Measurements from ENCODE around the gene ENTREP3. TPM values are rescaled to one million over a fixed set of nuclear protein-coding genes. Genes with fewer than 3 reads are reported as not detected.

The ENTREP3 gene
- total RNA-seq, 4 donors from 2014 or later, result 5.6 to 12.0 (median 7.8) TPM

DNA sequence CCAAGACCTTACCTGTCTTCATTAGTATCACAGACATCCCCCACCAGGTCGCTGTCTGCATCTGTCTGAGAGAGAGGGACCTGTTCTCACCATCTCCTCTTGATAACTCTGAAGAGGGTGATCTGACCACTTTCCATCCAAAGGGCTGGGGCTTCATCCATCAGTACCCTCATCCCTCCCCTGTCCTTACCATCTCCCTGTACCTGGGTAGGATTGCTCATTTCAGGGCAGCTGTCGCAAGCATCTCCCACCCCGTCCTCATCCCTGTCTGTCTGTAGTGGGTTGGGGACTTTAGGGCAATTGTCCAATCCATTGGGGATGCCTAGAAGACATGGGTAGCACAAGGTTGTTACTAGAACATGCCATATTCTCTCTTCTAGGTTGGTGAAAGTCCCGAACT is 55.5 kb downstream of the ENTREP3 start:
- WGBS, 2 donors, result 87 to 90% methylated on average over 4 of the region's 4 CpGs
- H3K27me3 ChIP-seq, result no peaks in the 10 kb centered on the region
- H3K27ac ChIP-seq, result no peak overlapping the region
- H3K4me1 ChIP-seq, result peaks cover 0 to 8% of the 10 kb centered on the region in 2 donors
- no peak for DNase-seq
- TF ChIP-seq, protein P1, sequence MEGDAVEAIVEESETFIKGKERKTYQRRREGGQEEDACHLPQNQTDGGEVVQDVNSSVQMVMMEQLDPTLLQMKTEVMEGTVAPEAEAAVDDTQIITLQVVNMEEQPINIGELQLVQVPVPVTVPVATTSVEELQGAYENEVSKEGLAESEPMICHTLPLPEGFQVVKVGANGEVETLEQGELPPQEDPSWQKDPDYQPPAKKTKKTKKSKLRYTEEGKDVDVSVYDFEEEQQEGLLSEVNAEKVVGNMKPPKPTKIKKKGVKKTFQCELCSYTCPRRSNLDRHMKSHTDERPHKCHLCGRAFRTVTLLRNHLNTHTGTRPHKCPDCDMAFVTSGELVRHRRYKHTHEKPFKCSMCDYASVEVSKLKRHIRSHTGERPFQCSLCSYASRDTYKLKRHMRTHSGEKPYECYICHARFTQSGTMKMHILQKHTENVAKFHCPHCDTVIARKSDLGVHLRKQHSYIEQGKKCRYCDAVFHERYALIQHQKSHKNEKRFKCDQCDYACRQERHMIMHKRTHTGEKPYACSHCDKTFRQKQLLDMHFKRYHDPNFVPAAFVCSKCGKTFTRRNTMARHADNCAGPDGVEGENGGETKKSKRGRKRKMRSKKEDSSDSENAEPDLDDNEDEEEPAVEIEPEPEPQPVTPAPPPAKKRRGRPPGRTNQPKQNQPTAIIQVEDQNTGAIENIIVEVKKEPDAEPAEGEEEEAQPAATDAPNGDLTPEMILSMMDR (IDR thresholded peaks at IDR 0.05), result no peak
- TF ChIP-seq POLR2A (IDR thresholded peaks at IDR 0.05), result no peak
- no peaks in the 10 kb centered on the region for H3K9me3 ChIP-seq
- no peaks in the 10 kb centered on the region for H3K36me3 ChIP-seq
- intact Hi-C loops (cut with DNase I), result no loop called here
- no peak overlapping the region for H3K4me3 ChIP-seq (replicated peaks in 1 of 3)

DNA sequence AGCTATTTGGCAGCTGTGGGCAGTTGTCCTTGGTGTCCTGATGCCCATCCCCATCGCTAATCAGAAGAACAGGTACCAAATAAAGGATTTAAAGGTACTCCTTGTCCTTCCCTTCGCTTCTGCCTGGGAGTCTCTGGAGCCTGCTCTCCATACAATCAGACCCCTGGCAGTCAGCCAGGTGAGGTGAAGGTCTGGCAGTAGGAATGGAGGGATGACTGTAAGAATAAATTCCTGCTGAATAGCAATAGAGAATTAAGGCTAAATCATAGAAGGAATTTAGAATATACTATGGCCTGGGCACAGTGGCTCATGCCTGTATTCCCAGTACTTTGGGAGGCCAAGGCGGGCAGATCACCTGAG is 56.8 kb downstream of the ENTREP3 start:
- no peak for TF ChIP-seq POLR2A (IDR thresholded peaks at IDR 0.05)
- TF ChIP-seq, protein P1 (IDR thresholded peaks at IDR 0.05), result no peak
- Histone ChIP-seq H3K9me3 (no peaks in the 10 kb centered on the region), H3K4me3 (replicated peaks in 1 of 3) (no peak overlapping the region), H3K27me3 (no peaks in the 10 kb centered on the region), H3K4me1 (peaks cover 9 to 19% of the 10 kb centered on the region in 2 donors), H3K27ac (no peak overlapping the region), H3K36me3 (no peaks in the 10 kb centered on the region)
- 94 to 100% methylated on average over 3 of the region's 3 CpGs for WGBS, 2 donors
- DNase-seq, result no peak
- intact Hi-C loops (cut with DNase I), result no loop called here

- H3K36me3 ChIP-seq, result no peaks in the 10 kb centered on the region
- 91 to 95% methylated on average over 15 of the region's 15 CpGs for WGBS, 2 donors
- no peak for TF ChIP-seq POLR2A (IDR thresholded peaks at IDR 0.05)
- TF ChIP-seq, protein P1 (IDR thresholded peaks at IDR 0.05), result no peak
These were observed 57.3 kb downstream of the ENTREP3 start for GRCh38 chr1:155197901-155198546.

More at GRCh38 chr1:155197901-155198546, 57.3 kb downstream of the ENTREP3 start:
- intact Hi-C loops (cut with DNase I), result no loop called here
- no peaks in the 10 kb centered on the region for H3K27me3 ChIP-seq
- DNase-seq, result no peak
- H3K27ac ChIP-seq, result no peak overlapping the region
- no peak overlapping the region for H3K4me3 ChIP-seq (replicated peaks in 1 of 3)
- no peaks in the 10 kb centered on the region for H3K9me3 ChIP-seq
- peaks cover 9 to 22% of the 10 kb centered on the region in 2 donors for H3K4me1 ChIP-seq

Other genes starting within 250 kb of the ENTREP3 start
- gene DCST2, start 221.7 kb downstream of the ENTREP3 start, total RNA-seq, result 1 to 10 TPM in 1 of 4 donors, under 1 TPM in 2, not detected in 1; 0.33 to 4.2 (median 0.50) TPM
- gene DCST1, start 221.7 kb downstream of the ENTREP3 start, total RNA-seq, result under 1 TPM in 1 of 4 donors, not detected in 3; 0.24 TPM
- gene ADAM15, start 204.2 kb downstream of the ENTREP3 start, total RNA-seq, result 10 to 100 TPM; 51.3 to 75.5 (median 65.6) TPM
- gene EFNA4, start 191.7 kb downstream of the ENTREP3 start, total RNA-seq, result 10 to 100 TPM in 2 of 4 donors, 1 to 10 TPM in 2; 7.5 to 13.1 (median 9.9) TPM
- gene EFNA3, start 176.6 kb downstream of the ENTREP3 start, total RNA-seq, result 1 to 10 TPM; 1.2 to 2.9 (median 2.0) TPM
- 100 to 1,000 TPM in 1 of 4 donors, 10 to 100 TPM in 3; 56.1 to 129 (median 83.1) TPM for gene EFNA1, start 127.6 kb downstream of the ENTREP3 start, total RNA-seq
- 10 to 100 TPM; 30.9 to 42.2 (median 32.7) TPM for gene SLC50A1, start 119.6 kb downstream of the ENTREP3 start, total RNA-seq
- gene DPM3, start 115.0 kb downstream of the ENTREP3 start, total RNA-seq, result 100 to 1,000 TPM in 2 of 4 donors, 10 to 100 TPM in 2; 43.3 to 154 (median 94.8) TPM
- gene KRTCAP2, start 82.2 kb downstream of the ENTREP3 start, total RNA-seq, result 100 to 1,000 TPM in 3 of 4 donors, 10 to 100 TPM in 1; 79.8 to 263 (median 162) TPM
- gene TRIM46, start 81.6 kb downstream of the ENTREP3 start, total RNA-seq, result under 1 TPM in 1 of 4 donors, not detected in 3; 0.45 TPM
- 10 to 100 TPM in 3 of 4 donors, 1 to 10 TPM in 1; 8.5 to 25.7 (median 18.2) TPM for gene THBS3, start 47.6 kb downstream of the ENTREP3 start, total RNA-seq
- 10 to 100 TPM; 37.9 to 75.5 (median 52.1) TPM for gene MTX1, start 46.8 kb downstream of the ENTREP3 start, total RNA-seq
- 10 to 100 TPM; 51.9 to 73.5 (median 62.7) TPM for gene SCAMP3, start 6.9 kb upstream of the ENTREP3 start, total RNA-seq
- 10 to 100 TPM; 40.0 to 61.6 (median 56.2) TPM for gene CLK2, start 18.0 kb upstream of the ENTREP3 start, total RNA-seq
- gene HCN3, start 22.0 kb upstream of the ENTREP3 start, total RNA-seq, result 1 to 10 TPM; 1.5 to 2.9 (median 2.2) TPM
- not detected for gene PKLR, start 46.0 kb upstream of the ENTREP3 start, total RNA-seq
- 100 to 1,000 TPM in 1 of 4 donors, 10 to 100 TPM in 3; 89.0 to 103 (median 98.9) TPM for gene FDPS, start 53.4 kb upstream of the ENTREP3 start, total RNA-seq
- gene RUSC1, start 65.4 kb upstream of the ENTREP3 start, total RNA-seq, result 10 to 100 TPM; 14.9 to 20.1 (median 16.9) TPM

All from thyroid gland (tissue), 4 donors.